Liver (tissue), 9 donors: ENCODE results near the gene TAGLN2. TPM values are rescaled to one million over a fixed set of nuclear protein-coding genes. Genes with fewer than 3 reads are reported as not detected.

Source experiments
- DNase-seq: peaks from one replicate; pipeline ENCODE4 v3.0.0-alpha.2; 2017; ENCODE audit warnings: low spot score
- H3K27ac ChIP-seq, 2 donors: one replicate each; pipeline ENCODE4 v1.7.0; 2013; ENCODE audit warnings: inconsistent platforms in 2 of 2, low read length in 2 of 2, control low read depth in 1 of 2, low read depth in 1 of 2, mild to moderate bottlenecking in 1 of 2
- H3K27me3 ChIP-seq, 4 donors: one replicate each; pipeline versions ENCODE4 v1.6.1 to v1.7.0; 2013; ENCODE audit warnings: low read length in 3 of 4, inconsistent platforms in 1 of 4, mild to moderate bottlenecking in 1 of 4, moderate library complexity in 1 of 4; ENCODE audit not compliant: control insufficient read depth in 4 of 4, insufficient read depth in 4 of 4
- H3K36me3 ChIP-seq, 4 donors: one replicate each; pipeline versions ENCODE4 v1.6.1 to v1.7.0; 2013; ENCODE audit warnings: low read length in 3 of 4, mild to moderate bottlenecking in 3 of 4, low read depth in 1 of 4, moderate library complexity in 1 of 4; ENCODE audit not compliant: control insufficient read depth in 4 of 4, insufficient read depth in 3 of 4
- H3K4me1 ChIP-seq, 4 donors: one replicate each; pipeline versions ENCODE4 v1.6.1 to v1.7.0; 2013; ENCODE audit warnings: low read length in 3 of 4, mild to moderate bottlenecking in 3 of 4, moderate library complexity in 1 of 4; ENCODE audit not compliant: control insufficient read depth in 4 of 4, insufficient read depth in 4 of 4
- H3K4me3 ChIP-seq, 3 donors: one replicate each; pipeline versions ENCODE4 v1.6.1 to v1.7.0; 2013; ENCODE audit warnings: low read length in 3 of 3, control low read depth in 1 of 3, low read depth in 1 of 3, mild to moderate bottlenecking in 1 of 3
- H3K9ac ChIP-seq, 2 donors: one replicate each; pipeline ENCODE4 v1.7.0; 2013; ENCODE audit warnings: low read length in 2 of 2, mild to moderate bottlenecking in 2 of 2, moderate library complexity in 2 of 2, control low read depth in 1 of 2, low read depth in 1 of 2
- H3K9me3 ChIP-seq, 4 donors: one replicate each; pipeline versions ENCODE4 v1.6.1 to v1.7.0; 2013; ENCODE audit warnings: low read length in 3 of 4; ENCODE audit not compliant: control insufficient read depth in 4 of 4
- ATF3 ChIP-seq: IDR thresholded peaks from 2 replicates; pipeline ENCODE4 v1.6.1; 2016; ENCODE audit warnings: antibody characterized with exemption
- CTCF ChIP-seq: fragments of 150-350 bp; IDR thresholded peaks from 2 replicates; pipeline ENCODE4 v1.5.1; 2017; ENCODE audit warnings: improper control_type of control experiment, low read depth, low read length; ENCODE audit not compliant: missing input control
- EGR1 ChIP-seq, 2 donors: IDR thresholded peaks; 2 replicates each; pipeline ENCODE4 v1.6.1; 2016 to 2018; ENCODE audit warnings: antibody characterized with exemption in 2 of 2, low read depth in 2 of 2
- FOXA1 ChIP-seq: IDR thresholded peaks from 2 replicates; pipeline ENCODE4 v1.6.1; 2016; ENCODE audit warnings: antibody characterized with exemption
- FOXA2 ChIP-seq: IDR thresholded peaks from 2 replicates; pipeline ENCODE4 v1.6.1; 2016; ENCODE audit warnings: antibody characterized with exemption
- GABPA ChIP-seq, 2 donors: IDR thresholded peaks in 1 of 2; conservative IDR thresholded peaks in 1 of 2; 2 replicates each; pipeline ENCODE4 v1.6.1; 2016; ENCODE audit warnings: antibody characterized with exemption in 2 of 2, mild to moderate bottlenecking in 1 of 2, moderate library complexity in 1 of 2
- HNF4A ChIP-seq, 2 donors: conservative IDR thresholded peaks; 2 replicates each; pipeline ENCODE4 v1.6.1; 2016; ENCODE audit warnings: antibody characterized with exemption in 2 of 2, mild to moderate bottlenecking in 2 of 2
- HNF4G ChIP-seq: IDR thresholded peaks from 2 replicates; pipeline ENCODE4 v1.6.1; 2016; ENCODE audit warnings: antibody characterized with exemption
- JUND ChIP-seq, 2 donors: IDR thresholded peaks; 2 replicates each; pipeline ENCODE4 v1.6.1; 2016; ENCODE audit warnings: antibody characterized with exemption in 2 of 2
- NR2F2 ChIP-seq: IDR thresholded peaks from 2 replicates; pipeline ENCODE4 v1.6.1; 2016; ENCODE audit warnings: antibody characterized with exemption
- RAD21 ChIP-seq, 2 donors: IDR thresholded peaks; 2 replicates each; pipeline ENCODE4 v1.6.1; 2016; ENCODE audit warnings: antibody characterized with exemption in 2 of 2, mild to moderate bottlenecking in 2 of 2
- REST ChIP-seq: IDR thresholded peaks from 2 replicates; pipeline ENCODE4 v1.6.1; 2016; ENCODE audit warnings: antibody characterized with exemption, mild to moderate bottlenecking
- RXRA ChIP-seq, 2 donors: IDR thresholded peaks; 2 replicates each; pipeline ENCODE4 v1.6.1; 2017 to 2018; ENCODE audit warnings: antibody characterized with exemption in 2 of 2, mild to moderate bottlenecking in 1 of 2
- SP1 ChIP-seq: IDR thresholded peaks from 2 replicates; pipeline ENCODE4 v1.6.1; 2018; ENCODE audit warnings: antibody characterized with exemption, mild to moderate bottlenecking
- TAF1 ChIP-seq: conservative IDR thresholded peaks from 2 replicates; pipeline ENCODE4 v1.6.1; 2016; ENCODE audit warnings: antibody characterized with exemption, mild to moderate bottlenecking
- YY1 ChIP-seq: IDR thresholded peaks from 2 replicates; pipeline ENCODE4 v1.6.1; 2016; ENCODE audit warnings: antibody characterized with exemption, mild to moderate bottlenecking
- WGBS: extraction: QIAGEN DNeasy Blood & Tissue Kit; methylation state at CpG from one replicate; pipeline ENCODE4 v1.1.7; 2013; 5-methylcytosine and 5-hydroxymethylcytosine counted together
- polyA plus RNA-seq, 2 donors: library from polyadenylated mRNA; stranded (reverse) in 1 of 2; unstranded in 1 of 2; fragments of 200-250 nt in 1 of 2; fragments of >200 nt in 1 of 2; fragmentation: Nextera tagmentation in 1 of 2; extraction: Ambion mirVana in 1 of 2; gene quantifications; one replicate each; pipeline versions ENCODE4 v1.2.1 to v1.2.3, GENCODE V29; 2013 to 2015
- total RNA-seq, 2 donors: library from RNA; depleted of rRNA; stranded (reverse); fragments of >200 nt; gene quantifications; one replicate each; pipeline ENCODE4 v1.2.3, GENCODE V29; 2014
- TF ChIP-seq, protein P1 (sequence below): IDR thresholded peaks from 2 replicates; pipeline ENCODE4 v1.6.1; 2016; ENCODE audit warnings: antibody characterized with exemption
- donor health status: healthy.
- donor health status: healthy.
- donor health status: healthy.
- donor health status: healthy.
- donor health status: healthy.

The TAGLN2 gene
- total and polyA plus RNA-seq, 4 donors = 46.4 to 113 (median 79.8) TPM

GRCh38 chr1:159928491-159929050, 3.3 kb upstream of the TAGLN2 start:
- Histone ChIP-seq H3K4me1 (peaks cover 0 to 14% (median 4%) of the 10 kb centered on the region in 4 donors), H3K36me3 (peaks cover 0 to 30% (median 14%) of the 10 kb centered on the region in 4 donors), H3K27me3 (no peaks in the 10 kb centered on the region), H3K4me3 (no peak overlapping the region), H3K9ac (no peak overlapping the region), H3K9me3 (no peaks in the 10 kb centered on the region), H3K27ac (no peak overlapping the region)
- no peak for DNase-seq
- TF ChIP-seq TAF1 (no peak), CTCF (no peak), YY1 (no peak), REST (no peak), FOXA2 (no peak), GABPA (IDR thresholded peaks at IDR 0.05 in 1 of 2, conservative IDR thresholded peaks at IDR 0.05 in 1 of 2) (no peak), JUND (IDR thresholded peaks at IDR 0.05) (no peak), SP1 (no peak), EGR1 (IDR thresholded peaks at IDR 0.05; ENCODE audit: low read depth in 2 of 2) (no peak), FOXA1 (no peak), ATF3 (no peak)
- TF ChIP-seq, protein P1, sequence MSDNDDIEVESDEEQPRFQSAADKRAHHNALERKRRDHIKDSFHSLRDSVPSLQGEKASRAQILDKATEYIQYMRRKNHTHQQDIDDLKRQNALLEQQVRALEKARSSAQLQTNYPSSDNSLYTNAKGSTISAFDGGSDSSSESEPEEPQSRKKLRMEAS = no peak
- 95% methylated on average over 18 of the region's 18 CpGs for WGBS

DNA sequence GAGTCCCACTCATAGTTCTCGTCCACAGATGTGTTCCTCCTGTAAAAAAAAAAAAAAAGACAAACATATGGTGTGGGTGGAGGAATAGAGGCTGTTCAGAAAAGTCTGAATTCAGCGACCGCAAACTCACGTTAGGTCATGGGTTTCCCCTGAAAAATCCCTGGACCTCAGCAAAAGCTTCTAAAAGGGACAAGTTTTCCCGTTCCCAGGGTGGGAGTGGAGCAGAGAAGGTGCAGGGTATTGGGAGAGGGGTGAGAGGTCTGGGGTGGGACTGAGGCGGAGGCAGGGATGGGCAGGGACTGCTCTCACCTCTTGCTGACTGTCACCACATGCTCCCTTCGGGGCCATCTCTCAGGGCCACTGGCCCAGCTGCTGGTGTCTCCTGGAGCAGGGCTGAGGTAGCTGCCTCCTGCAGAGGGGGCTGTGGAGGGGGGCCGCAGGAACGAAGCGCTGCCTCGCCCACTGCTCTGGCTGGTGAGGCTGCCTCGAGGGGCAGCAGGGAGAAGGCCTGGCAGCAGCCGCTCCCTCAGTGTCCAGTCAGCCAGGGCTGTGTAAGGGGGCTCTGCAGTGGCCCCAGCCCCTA, 2.6 kb upstream of the TAGLN2 start:
- Histone ChIP-seq H3K36me3 (peaks cover 0 to 30% (median 12%) of the 10 kb centered on the region in 4 donors), H3K27ac (no peak overlapping the region), H3K4me3 (no peak overlapping the region), H3K27me3 (no peaks in the 10 kb centered on the region), H3K4me1 (peaks cover 4 to 18% (median 9%) of the 10 kb centered on the region in 4 donors), H3K9me3 (no peaks in the 10 kb centered on the region), H3K9ac (no peak overlapping the region)
- no peak for DNase-seq
- whole genome bisulfite sequencing = 86% methylated on average over 13 of the region's 13 CpGs
- no peak for TF ChIP-seq YY1
- TF ChIP-seq, protein P1 = no peak
- no peak for TF ChIP-seq GABPA (IDR thresholded peaks at IDR 0.05 in 1 of 2, conservative IDR thresholded peaks at IDR 0.05 in 1 of 2)
- TF ChIP-seq TAF1 = no peak
- TF ChIP-seq JUND (IDR thresholded peaks at IDR 0.05) = no peak
- TF ChIP-seq NR2F2 = no peak
- TF ChIP-seq REST = no peak
- TF ChIP-seq CTCF = no peak
- no peak for TF ChIP-seq ATF3
- no peak for TF ChIP-seq FOXA1
- no peak for TF ChIP-seq EGR1 (IDR thresholded peaks at IDR 0.05; ENCODE audit: low read depth in 2 of 2)
- TF ChIP-seq RXRA (IDR thresholded peaks at IDR 0.05) = no peak
- no peak for TF ChIP-seq RAD21 (IDR thresholded peaks at IDR 0.05)
- TF ChIP-seq SP1 = no peak
- TF ChIP-seq HNF4G = no peak
- TF ChIP-seq HNF4A (conservative IDR thresholded peaks at IDR 0.05) = no peak
- no peak for TF ChIP-seq FOXA2
